BE2C (cell line): ENCODE data around the gene TAPBP.
"Not testable (repeated sequence)": the region's sequence is repeated elsewhere in the genome, so short reads cannot be mapped to it uniquely, and the experiment has no call there.

Source experiments
- DNase-seq: peaks from one replicate; pipeline ENCODE4 v3.0.0-alpha.2; 2020
- H3K27me3 ChIP-seq: fragments of 250-450 bp; sonication (Bioruptor Pico); 2 replicates; pipeline ENCODE4 v1.5.1; 2020; ENCODE audit warnings: mild to moderate bottlenecking
- H3K36me3 ChIP-seq: fragments of 250-450 bp; sonication (Bioruptor Pico); 2 replicates; pipeline ENCODE4 v1.5.1; 2020; ENCODE audit warnings: mild to moderate bottlenecking
- H3K4me1 ChIP-seq: fragments of 250-450 bp; sonication (Bioruptor Pico); 2 replicates; pipeline ENCODE4 v1.5.1; 2020
- H3K4me3 ChIP-seq: 2 replicates; pipeline ENCODE4 v1.5.1; 2011; ENCODE audit warnings: low read depth, low read length
- H3K9me3 ChIP-seq: fragments of 250-450 bp; sonication (Bioruptor Pico); 2 replicates; pipeline ENCODE4 v1.5.1; 2020
- CTCF ChIP-seq: IDR thresholded peaks from 2 replicates; pipeline ENCODE4 v1.5.1; 2012; ENCODE audit warnings: mild to moderate bottlenecking, low read depth, low read length

Gene TAPBP

DNA sequence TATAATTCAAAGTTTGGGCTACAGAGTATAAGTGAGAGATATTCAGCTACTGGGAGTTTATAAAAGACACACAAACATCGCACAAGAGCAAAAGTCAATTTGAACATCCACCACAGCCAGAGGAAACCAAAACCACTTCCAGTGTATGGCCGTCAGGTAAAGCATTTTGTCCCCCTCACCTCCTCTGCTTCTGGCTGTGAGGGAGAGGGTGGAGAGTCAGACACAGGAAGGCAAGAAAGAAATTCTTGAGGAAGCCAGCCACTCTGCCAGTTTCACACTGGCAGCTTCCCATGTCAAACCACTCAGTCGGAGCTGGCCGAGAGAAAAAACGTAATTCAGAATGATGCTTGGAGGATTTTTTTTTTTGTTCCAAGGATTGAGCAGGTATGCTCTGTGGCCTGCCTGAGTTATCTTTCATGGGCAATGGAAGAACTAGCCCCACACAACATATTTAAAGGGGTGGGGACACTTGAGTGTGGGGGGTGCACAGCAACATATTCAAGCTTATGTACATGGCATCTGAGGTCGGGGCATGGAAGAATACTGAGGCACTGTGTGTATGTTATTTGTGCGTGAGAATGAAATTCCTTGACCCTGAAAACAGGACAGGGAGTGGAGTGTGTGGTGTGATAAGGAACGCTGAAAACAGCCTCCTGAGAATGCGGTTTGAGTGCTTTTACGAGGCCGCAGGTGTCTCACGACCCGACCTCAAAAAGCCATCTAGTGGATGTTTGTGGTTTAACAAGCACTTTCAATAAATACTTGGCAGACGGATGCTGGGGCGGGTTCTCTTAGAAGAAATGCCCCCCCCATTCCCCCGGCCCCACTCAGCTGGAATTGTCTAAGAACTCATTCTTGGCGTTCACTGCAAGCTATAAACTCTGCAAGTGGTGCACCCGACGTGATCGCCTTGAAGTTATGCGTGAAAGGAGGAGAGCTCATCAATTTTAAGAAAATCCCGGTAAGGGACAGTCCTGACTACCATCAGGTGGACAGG is 31.1 kb upstream of the TAPBP start:
- H3K9me3 ChIP-seq: no peaks in the 10 kb centered on the region
- no peak overlapping the region for H3K4me3 ChIP-seq
- peak; percentile 38 for DNase-seq
- TF ChIP-seq CTCF: peak; percentile 58
- no peaks in the 10 kb centered on the region for H3K36me3 ChIP-seq
- H3K27me3 ChIP-seq: no peaks in the 10 kb centered on the region
- H3K4me1 ChIP-seq: no peaks in the 10 kb centered on the region

GRCh38 chr6:33343953-33344611 is 30.2 kb upstream of the TAPBP start:
- Histone ChIP-seq H3K36me3 (no peaks in the 10 kb centered on the region), H3K4me1 (no peaks in the 10 kb centered on the region), H3K4me3 (no peak overlapping the region), H3K9me3 (no peaks in the 10 kb centered on the region), H3K27me3 (no peaks in the 10 kb centered on the region)
- no peak for DNase-seq
- TF ChIP-seq CTCF: no peak

DNA sequence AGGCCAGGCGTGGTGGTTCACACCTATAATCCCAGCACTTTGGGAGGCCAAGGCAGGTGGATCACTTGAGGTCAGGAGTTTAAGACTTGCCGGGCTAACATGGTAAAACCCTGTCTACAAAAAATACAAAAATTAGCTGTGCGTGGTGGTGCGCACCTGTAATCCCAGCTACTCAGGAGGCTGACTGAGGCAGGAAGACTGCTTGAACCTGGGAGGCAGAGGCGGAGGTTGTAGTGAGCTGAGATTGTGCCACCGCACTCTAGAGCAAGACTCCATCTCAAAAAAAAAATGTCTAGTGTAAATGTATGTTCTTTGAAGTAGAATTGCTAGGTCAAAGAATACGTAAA is 29.7 kb upstream of the TAPBP start:
- not testable (repeated sequence) for DNase-seq

GRCh38 chr6:33339193-33339592 is 25.3 kb upstream of the TAPBP start:
- no peak for DNase-seq
- no peaks in the 10 kb centered on the region for H3K4me1 ChIP-seq
- no peaks in the 10 kb centered on the region for H3K9me3 ChIP-seq
- no peaks in the 10 kb centered on the region for H3K27me3 ChIP-seq
- no peak overlapping the region for H3K4me3 ChIP-seq
- TF ChIP-seq CTCF: no peak
- H3K36me3 ChIP-seq: no peaks in the 10 kb centered on the region

More for the DNA sequence above, 29.7 kb upstream of the TAPBP start:
- not testable (repeated sequence) for H3K4me3 ChIP-seq, H3K36me3 ChIP-seq, H3K9me3 ChIP-seq, H3K27me3 ChIP-seq, H3K4me1 ChIP-seq

- Histone ChIP-seq H3K9me3 (no peaks in the 10 kb centered on the region), H3K4me1 (no peaks in the 10 kb centered on the region)
- no peak for TF ChIP-seq CTCF
These were observed 22.6 kb upstream of the TAPBP start for GRCh38 chr6:33336495-33336894.

GRCh38 chr6:33335916-33336315 is 22.0 kb upstream of the TAPBP start:
- no peak overlapping the region for H3K4me3 ChIP-seq
- no peaks in the 10 kb centered on the region for H3K9me3 ChIP-seq
- TF ChIP-seq CTCF: no peak
- no peaks in the 10 kb centered on the region for H3K27me3 ChIP-seq
- no peak for DNase-seq
- H3K36me3 ChIP-seq: no peaks in the 10 kb centered on the region
- no peaks in the 10 kb centered on the region for H3K4me1 ChIP-seq

More at GRCh38 chr6:33336495-33336894, 22.6 kb upstream of the TAPBP start:
- Histone ChIP-seq H3K27me3 (no peaks in the 10 kb centered on the region), H3K36me3 (no peaks in the 10 kb centered on the region), H3K4me3 (no peak overlapping the region)
- no peak for DNase-seq
